Thyroid gland (tissue), 4 donors: ENCODE measurements around the gene DAZAP2. TPM values are rescaled to one million over a fixed set of nuclear protein-coding genes. Genes with fewer than 3 reads are reported as not detected.

Experiments used
- DNase-seq, 2 donors: peaks; one replicate each; pipeline ENCODE4 v3.0.0-alpha.2; 2019
- H3K27ac ChIP-seq, 3 donors: fragments of 200-600 bp; sonication (generic); 1 replicate in 2 of 3; 2 replicates in 1 of 3; pipeline ENCODE4 v1.5.1; 2016 to 2019; ENCODE audit warnings: mild to moderate bottlenecking in 1 of 3, moderate library complexity in 1 of 3
- H3K27me3 ChIP-seq: fragments of 200-600 bp; sonication (generic); one replicate; pipeline ENCODE4 v1.5.1; 2019
- H3K36me3 ChIP-seq, 2 donors: fragments of 200-600 bp; sonication (generic); one replicate each; pipeline ENCODE4 v1.5.1; 2016 to 2019
- H3K4me1 ChIP-seq, 2 donors: fragments of 200-600 bp; sonication (generic); one replicate each; pipeline ENCODE4 v1.5.1; 2017 to 2019
- H3K4me3 ChIP-seq, 3 donors: fragments of 200-600 bp; sonication (generic); replicated peaks in 1 of 3; 1 replicate in 2 of 3; 2 replicates in 1 of 3; pipeline ENCODE4 v1.5.1; 2016; ENCODE audit warnings: mild to moderate bottlenecking in 1 of 3
- H3K9me3 ChIP-seq: fragments of 200-600 bp; sonication (generic); one replicate; pipeline ENCODE4 v1.5.1; 2017
- CTCF ChIP-seq, 6 experiments: fragments of 200-600 bp in 3 of 6; fragments of 450-650 bp in 3 of 6; sonication (generic) in 3 of 6; IDR thresholded peaks; one replicate each; pipeline ENCODE4 v1.5.1; 2016 to 2019; ENCODE audit warnings: antibody characterized with exemption in 6 of 6, mild to moderate bottlenecking in 2 of 6, inconsistent platforms in 1 of 6, moderate library complexity in 1 of 6
- POLR2A ChIP-seq, 2 donors: fragments of 450-650 bp; IDR thresholded peaks; one replicate each; pipeline ENCODE4 v1.6.1; 2017; ENCODE audit warnings: antibody characterized with exemption in 2 of 2, mild to moderate bottlenecking in 2 of 2, moderate library complexity in 1 of 2
- WGBS, 2 donors: methylation state at CpG; one replicate each; pipeline ENCODE4 v1.1.5; 2017; 5-methylcytosine and 5-hydroxymethylcytosine counted together
- intact Hi-C: fragments of 100-400 bp; cut with DNase I; formaldehyde crosslinking; loops from one replicate; pipeline ENCODE4 v1.15.1; 2023
- total RNA-seq, 4 donors: library from RNA; depleted of rRNA; stranded (reverse); fragments of >200 nt; gene quantifications; one replicate each; pipeline ENCODE4 v1.2.3, GENCODE V29; 2016

DAZAP2 gene
- total RNA-seq, 4 donors from 2014 or later = 238 to 452 (median 323) TPM

- intact Hi-C loops = no loop called here
- WGBS, 2 donors = 70 to 77% methylated on average over 9 to 14 of the region's 16 CpGs
- DNase-seq = peak; percentile 64 to 72
Measured at GRCh38 chr12:51198568-51199365, 39.9 kb upstream of the DAZAP2 start.

GRCh38 chr12:51199366-51199945 lies 39.2 kb upstream of the DAZAP2 start:
- H3K4me3 ChIP-seq = no peak overlapping the region
- H3K27me3 ChIP-seq = no peaks in the 10 kb centered on the region
- DNase-seq = no peak
- no peaks in the 10 kb centered on the region for H3K9me3 ChIP-seq
- TF ChIP-seq CTCF (IDR thresholded peaks at IDR 0.05) (no peak), POLR2A (IDR thresholded peaks at IDR 0.05) (no peak)
- peaks cover 7 to 10% of the 10 kb centered on the region in 2 donors for H3K4me1 ChIP-seq
- 85 to 92% methylated on average over 10 of the region's 10 CpGs for WGBS, 2 donors
- intact Hi-C loops = no loop called here
- H3K36me3 ChIP-seq = no peaks in the 10 kb centered on the region
- H3K27ac ChIP-seq = peak overlapping the region in 1 of 3 donors; percentile 50

More at GRCh38 chr12:51198568-51199365, 39.9 kb upstream of the DAZAP2 start:
- peak overlapping the region in 2 of 3 donors; percentile 10 to 50 for H3K27ac ChIP-seq
- H3K4me1 ChIP-seq = peaks cover 7% of the 10 kb centered on the region in 2 donors
- no peaks in the 10 kb centered on the region for H3K27me3 ChIP-seq
- no peak overlapping the region for H3K4me3 ChIP-seq
- no peaks in the 10 kb centered on the region for H3K36me3 ChIP-seq
- H3K9me3 ChIP-seq = no peaks in the 10 kb centered on the region
- TF ChIP-seq POLR2A (IDR thresholded peaks at IDR 0.05) (no peak), CTCF (IDR thresholded peaks at IDR 0.05) (no peak)

- no peak for DNase-seq
- TF ChIP-seq CTCF (IDR thresholded peaks at IDR 0.05) (no peak), POLR2A (IDR thresholded peaks at IDR 0.05) (no peak)
- 89 to 94% methylated on average over 7 of the region's 7 CpGs for WGBS, 2 donors
- H3K27me3 ChIP-seq = no peaks in the 10 kb centered on the region
- H3K9me3 ChIP-seq = no peaks in the 10 kb centered on the region
- H3K4me1 ChIP-seq = peaks cover 7 to 14% of the 10 kb centered on the region in 2 donors
- intact Hi-C loops = no loop called here
- H3K36me3 ChIP-seq = no peaks in the 10 kb centered on the region
- H3K4me3 ChIP-seq = no peak overlapping the region
- H3K27ac ChIP-seq = no peak overlapping the region
Measured at GRCh38 chr12:51200156-51200555, 38.5 kb upstream of the DAZAP2 start.

DNA sequence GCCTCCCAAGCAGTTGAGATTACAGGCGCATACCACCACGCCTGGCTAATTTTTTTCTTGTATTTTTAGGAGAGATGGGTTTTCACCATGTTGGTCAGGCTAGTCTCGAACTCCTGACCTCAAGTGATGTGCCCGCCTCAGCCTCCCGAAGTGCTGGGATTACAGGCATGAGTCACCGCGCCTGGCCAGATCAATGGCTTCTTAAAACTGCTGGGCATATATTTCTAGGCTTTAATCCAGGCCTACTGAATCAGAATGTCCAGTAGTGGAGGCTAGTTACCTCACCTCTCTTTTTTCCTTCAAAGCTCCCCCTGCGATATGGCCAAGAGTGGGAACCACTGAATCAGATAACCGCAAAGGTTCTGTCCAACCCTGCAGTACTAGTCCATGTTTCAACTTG lies 37.8 kb upstream of the DAZAP2 start:
- intact Hi-C loops = no loop called here
- Histone ChIP-seq H3K27ac (no peak overlapping the region), H3K4me3 (no peak overlapping the region), H3K4me1 (peaks cover 7 to 14% of the 10 kb centered on the region in 2 donors), H3K36me3 (no peaks in the 10 kb centered on the region), H3K9me3 (no peaks in the 10 kb centered on the region), H3K27me3 (no peaks in the 10 kb centered on the region)
- WGBS, 2 donors = 97 to 99% methylated on average over 9 of the region's 9 CpGs
- no peak for DNase-seq
- TF ChIP-seq POLR2A (IDR thresholded peaks at IDR 0.05) (no peak), CTCF (IDR thresholded peaks at IDR 0.05) (no peak)

DNA sequence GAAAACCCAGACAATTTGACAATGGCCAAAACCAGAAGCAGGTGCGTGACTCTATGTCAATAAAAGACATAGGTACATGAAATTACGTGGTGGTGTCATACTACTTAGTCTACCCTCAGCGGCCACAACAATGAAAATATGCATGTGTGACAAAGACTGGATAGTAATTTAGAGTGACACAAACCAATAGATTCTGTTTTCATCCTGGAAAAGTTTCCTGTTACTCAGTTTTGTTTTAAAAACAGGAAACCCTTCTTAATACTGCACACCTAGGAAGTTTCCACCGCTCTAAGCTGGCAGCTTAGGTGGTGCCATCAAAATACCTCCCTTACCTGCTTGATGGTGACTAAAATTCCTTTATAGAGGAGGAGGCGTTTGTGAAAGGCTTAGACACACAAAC lies 35.9 kb upstream of the DAZAP2 start:
- no peak overlapping the region for H3K4me3 ChIP-seq
- H3K4me1 ChIP-seq = peaks cover 13 to 23% of the 10 kb centered on the region in 2 donors
- no peak for DNase-seq
- TF ChIP-seq CTCF (IDR thresholded peaks at IDR 0.05) (no peak), POLR2A (IDR thresholded peaks at IDR 0.05) (no peak)
- H3K36me3 ChIP-seq = no peaks in the 10 kb centered on the region
- H3K27me3 ChIP-seq = no peaks in the 10 kb centered on the region
- no peaks in the 10 kb centered on the region for H3K9me3 ChIP-seq
- intact Hi-C loops = no loop called here
- no peak overlapping the region for H3K27ac ChIP-seq
- WGBS, 2 donors = 87 to 94% methylated on average over 5 of the region's 5 CpGs
